OCI-LY1 (cell line): ENCODE measurements around the gene SEMA5A.

Experiments
- H2AFZ ChIP-seq: fragments of 200-600 bp; sonication (generic), shearing (Covaris generic); 2 replicates; pipeline ENCODE4 v1.6.0; 2014; ENCODE audit warnings: antibody characterized with exemption, mild to moderate bottlenecking, low read length
- H3F3A ChIP-seq: fragments of 200-600 bp; sonication (generic), shearing (Covaris generic); 2 replicates; pipeline ENCODE4 v1.6.0; 2014; ENCODE audit warnings: mild to moderate bottlenecking, antibody characterized with exemption, low read length, moderate library complexity; ENCODE audit not compliant: insufficient read depth
- H3K27ac ChIP-seq: fragments of 200-600 bp; sonication (generic); 2 replicates; pipeline ENCODE4 v1.5.1; 2014; ENCODE audit warnings: low read length, mixed run types, mild to moderate bottlenecking, low read depth; ENCODE audit not compliant: poor library complexity, severe bottlenecking
- H3K27me3 ChIP-seq: fragments of 200-600 bp; sonication (generic); 2 replicates; pipeline ENCODE4 v1.6.0; 2014; ENCODE audit warnings: antibody characterized with exemption, mild to moderate bottlenecking, low read length, moderate library complexity; ENCODE audit not compliant: insufficient read depth
- H3K36me3 ChIP-seq: fragments of 200-600 bp; sonication (generic); 2 replicates; pipeline ENCODE4 v1.6.1; 2014; ENCODE audit warnings: mild to moderate bottlenecking, antibody characterized with exemption, low read length, moderate library complexity, mixed read lengths; ENCODE audit not compliant: insufficient read depth
- H3K4me1 ChIP-seq: fragments of 200-600 bp; sonication (generic); 2 replicates; pipeline ENCODE4 v1.5.1; 2014; ENCODE audit warnings: mild to moderate bottlenecking, low read length, moderate library complexity; ENCODE audit not compliant: insufficient read depth, severe bottlenecking
- H3K4me2 ChIP-seq: fragments of 200-600 bp; sonication (generic), shearing (Covaris generic); 2 replicates; pipeline ENCODE4 v1.6.1; 2014; ENCODE audit warnings: low read length
- H3K4me3 ChIP-seq: fragments of 200-600 bp; sonication (generic); 2 replicates; pipeline ENCODE4 v1.5.1; 2014; ENCODE audit warnings: low read length, low read depth, mild to moderate bottlenecking, mixed read lengths; ENCODE audit not compliant: poor library complexity, severe bottlenecking
- H3K79me2 ChIP-seq: fragments of 200-600 bp; shearing (Covaris generic); 2 replicates; pipeline ENCODE4 v1.6.1; 2016; ENCODE audit warnings: mixed run types, low read length, mixed read lengths; ENCODE audit not compliant: insufficient read depth
- H3K9ac ChIP-seq: fragments of 200-600 bp; sonication (generic), shearing (Covaris generic); 2 replicates; pipeline ENCODE4 v1.6.1; 2014; ENCODE audit warnings: mild to moderate bottlenecking, low read length, mixed read lengths
- H3K9me2 ChIP-seq: fragments of 200-600 bp; sonication (generic), shearing (Covaris generic); 2 replicates; pipeline ENCODE4 v1.6.1; 2014; ENCODE audit warnings: low read depth, mild to moderate bottlenecking, low read length, mixed read lengths
- H3K9me3 ChIP-seq: fragments of 200-600 bp; shearing (Covaris generic); 2 replicates; pipeline ENCODE4 v1.6.1; 2014; ENCODE audit warnings: low read length, mixed read lengths
- H4K20me1 ChIP-seq: fragments of 200-600 bp; sonication (generic), shearing (Covaris generic); 2 replicates; pipeline ENCODE4 v1.6.0; 2016; ENCODE audit warnings: mild to moderate bottlenecking, low read length; ENCODE audit not compliant: insufficient read depth
- EZH2 ChIP-seq: fragments of 200-600 bp; sonication (generic), shearing (Covaris generic); IDR thresholded peaks from 2 replicates; pipeline ENCODE4 v1.8.0; 2017; ENCODE audit warnings: borderline replicate concordance, mixed run types, mild to moderate bottlenecking, antibody characterized with exemption, low read length, moderate library complexity, mixed read lengths
- TF ChIP-seq, protein P1 (sequence below): fragments of 200-600 bp; sonication (generic), shearing (Covaris generic); IDR thresholded peaks from 2 replicates; pipeline ENCODE4 v1.5.1; 2017; ENCODE audit warnings: mild to moderate bottlenecking, antibody characterized with exemption, low read length, moderate library complexity, mixed read lengths

The SEMA5A gene

GRCh38 chr5:9316041-9316440, 229.8 kb downstream of the SEMA5A start:
- no peak overlapping the region for H2AFZ ChIP-seq
- TF ChIP-seq EZH2, result no peak
- TF ChIP-seq, protein P1, sequence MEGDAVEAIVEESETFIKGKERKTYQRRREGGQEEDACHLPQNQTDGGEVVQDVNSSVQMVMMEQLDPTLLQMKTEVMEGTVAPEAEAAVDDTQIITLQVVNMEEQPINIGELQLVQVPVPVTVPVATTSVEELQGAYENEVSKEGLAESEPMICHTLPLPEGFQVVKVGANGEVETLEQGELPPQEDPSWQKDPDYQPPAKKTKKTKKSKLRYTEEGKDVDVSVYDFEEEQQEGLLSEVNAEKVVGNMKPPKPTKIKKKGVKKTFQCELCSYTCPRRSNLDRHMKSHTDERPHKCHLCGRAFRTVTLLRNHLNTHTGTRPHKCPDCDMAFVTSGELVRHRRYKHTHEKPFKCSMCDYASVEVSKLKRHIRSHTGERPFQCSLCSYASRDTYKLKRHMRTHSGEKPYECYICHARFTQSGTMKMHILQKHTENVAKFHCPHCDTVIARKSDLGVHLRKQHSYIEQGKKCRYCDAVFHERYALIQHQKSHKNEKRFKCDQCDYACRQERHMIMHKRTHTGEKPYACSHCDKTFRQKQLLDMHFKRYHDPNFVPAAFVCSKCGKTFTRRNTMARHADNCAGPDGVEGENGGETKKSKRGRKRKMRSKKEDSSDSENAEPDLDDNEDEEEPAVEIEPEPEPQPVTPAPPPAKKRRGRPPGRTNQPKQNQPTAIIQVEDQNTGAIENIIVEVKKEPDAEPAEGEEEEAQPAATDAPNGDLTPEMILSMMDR, result no peak
- H3K9me2 ChIP-seq, result no peaks in the 10 kb centered on the region
- H3K4me2 ChIP-seq, result no peak overlapping the region
- H3K4me3 ChIP-seq, result no peak overlapping the region
- H3K27me3 ChIP-seq, result no peaks in the 10 kb centered on the region
- no peaks in the 10 kb centered on the region for H3K79me2 ChIP-seq
- no peaks in the 10 kb centered on the region for H3F3A ChIP-seq
- H3K9me3 ChIP-seq, result no peaks in the 10 kb centered on the region
- H3K9ac ChIP-seq, result no peak overlapping the region
- H4K20me1 ChIP-seq, result no peaks in the 10 kb centered on the region
- H3K36me3 ChIP-seq, result no peaks in the 10 kb centered on the region
- no peaks in the 10 kb centered on the region for H3K4me1 ChIP-seq
- H3K27ac ChIP-seq, result no peak overlapping the region

DNA sequence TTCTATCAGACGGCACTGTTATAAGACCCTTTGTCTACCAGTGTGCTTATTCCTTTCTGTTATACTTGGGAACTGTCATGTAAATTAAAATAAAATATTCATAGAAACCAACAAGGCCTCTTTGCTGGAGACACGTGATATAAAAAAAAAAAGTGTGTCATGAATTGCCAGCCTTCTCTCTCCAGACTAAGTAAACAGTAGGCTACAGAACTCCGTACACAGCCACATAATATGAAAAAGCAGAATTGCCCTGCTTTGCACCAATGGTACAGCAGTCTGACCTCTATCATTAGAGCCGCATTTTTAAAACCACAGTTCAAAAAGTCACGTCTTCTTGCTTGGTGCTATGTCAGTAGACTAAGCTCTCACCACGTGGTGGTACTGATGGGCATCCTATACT, 231.3 kb downstream of the SEMA5A start:
- H3K27me3 ChIP-seq, result no peaks in the 10 kb centered on the region
- no peak overlapping the region for H3K4me2 ChIP-seq
- no peaks in the 10 kb centered on the region for H3K9me3 ChIP-seq
- H3K79me2 ChIP-seq, result no peaks in the 10 kb centered on the region
- no peaks in the 10 kb centered on the region for H3K9me2 ChIP-seq
- no peak overlapping the region for H2AFZ ChIP-seq
- no peak overlapping the region for H3K9ac ChIP-seq
- no peaks in the 10 kb centered on the region for H3K36me3 ChIP-seq
- no peak overlapping the region for H3K4me3 ChIP-seq
- TF ChIP-seq, protein P1, result no peak
- no peak for TF ChIP-seq EZH2
- H3K4me1 ChIP-seq, result no peaks in the 10 kb centered on the region
- no peak overlapping the region for H3K27ac ChIP-seq
- no peaks in the 10 kb centered on the region for H3F3A ChIP-seq
- H4K20me1 ChIP-seq, result no peaks in the 10 kb centered on the region

DNA sequence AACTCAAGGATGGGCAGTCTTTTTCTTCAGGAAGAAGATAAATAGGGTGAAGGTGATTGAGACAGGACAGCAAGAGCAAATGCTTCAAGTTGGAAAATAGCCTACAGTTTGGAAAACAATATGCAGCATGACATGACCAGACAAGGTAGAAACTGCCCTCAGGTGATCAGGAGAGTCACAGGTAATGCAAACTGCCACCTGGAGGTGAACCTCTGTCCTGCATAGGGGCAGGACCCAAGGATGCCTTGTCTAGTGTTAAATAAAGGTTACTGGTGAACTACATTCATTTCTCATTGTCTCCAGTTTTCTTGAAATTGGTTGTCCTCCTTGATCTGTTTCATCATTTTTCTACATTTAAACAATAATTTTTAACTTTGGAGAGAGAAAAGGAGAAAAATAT, 232.1 kb downstream of the SEMA5A start:
- Histone ChIP-seq H3K27me3 (no peaks in the 10 kb centered on the region), H4K20me1 (no peaks in the 10 kb centered on the region), H3K79me2 (no peaks in the 10 kb centered on the region), H3F3A (no peaks in the 10 kb centered on the region), H3K27ac (no peak overlapping the region), H3K9me2 (no peaks in the 10 kb centered on the region), H3K4me1 (no peaks in the 10 kb centered on the region), H3K4me2 (no peak overlapping the region), H3K36me3 (no peaks in the 10 kb centered on the region), H3K4me3 (no peak overlapping the region), H3K9ac (no peak overlapping the region), H3K9me3 (no peaks in the 10 kb centered on the region), H2AFZ (no peak overlapping the region)
- TF ChIP-seq, protein P1, result 0 out of 2 replicates have a peak, but pooled peaks have one; percentile 6
- TF ChIP-seq EZH2, result no peak
